AG04450 (cell line): ENCODE results near the gene PPP6R1. TPM values are rescaled to one million over a fixed set of nuclear protein-coding genes. Genes with fewer than 3 reads are reported as not detected.

Experiments
- CTCF ChIA-PET: fragments of 300-600, 350-600 bp; formaldehyde crosslinking; extraction: SDS; loops from one replicate; lab custom pipeline; 2022; ENCODE audit warnings: antibody characterized with exemption, inconsistent platforms; lab: Charles Lee
- POLR2A ChIA-PET: fragments of 350-600 bp; formaldehyde crosslinking; extraction: SDS; loops from one replicate; lab custom pipeline; 2021; ENCODE audit warnings: antibody characterized with exemption, inconsistent platforms; lab: Yijun Ruan, JAX
- DNase-seq: peaks from one replicate; pipeline ENCODE4 v3.0.0-alpha.2; 2011; ENCODE audit warnings: low read depth, low spot score
- H3K27ac ChIP-seq: one replicate; pipeline ENCODE4 v1.5.1; 2012; ENCODE audit warnings: low read depth, low read length, control low read depth
- H3K27me3 ChIP-seq: one replicate; pipeline ENCODE4 v1.6.0; 2012; ENCODE audit warnings: low read length; ENCODE audit not compliant: control insufficient read depth, insufficient read depth
- H3K4me3 ChIP-seq: 2 replicates; pipeline ENCODE4 v1.5.1; 2011; ENCODE audit warnings: mild to moderate bottlenecking, low read depth, low read length, control low read depth
- H3K9me3 ChIP-seq: 2 replicates; pipeline ENCODE4 v1.5.1; 2012; ENCODE audit warnings: low read length; ENCODE audit not compliant: control insufficient read depth, insufficient read depth
- polyA plus RNA-seq: library from polyadenylated mRNA; depleted of rRNA; stranded (reverse); fragments of >200 nt; gene quantifications from 2 replicates; pipeline ENCODE4 v1.2.3, GENCODE V29; 2011
- TF ChIP-seq, protein P1 (sequence below): IDR thresholded peaks from 2 replicates; pipeline ENCODE4 v1.5.1; 2011; ENCODE audit warnings: low read depth, low read length, control low read depth, inconsistent platforms

Gene PPP6R1
- polyA plus RNA-seq, 1 experiment, result 24.5 TPM

DNA sequence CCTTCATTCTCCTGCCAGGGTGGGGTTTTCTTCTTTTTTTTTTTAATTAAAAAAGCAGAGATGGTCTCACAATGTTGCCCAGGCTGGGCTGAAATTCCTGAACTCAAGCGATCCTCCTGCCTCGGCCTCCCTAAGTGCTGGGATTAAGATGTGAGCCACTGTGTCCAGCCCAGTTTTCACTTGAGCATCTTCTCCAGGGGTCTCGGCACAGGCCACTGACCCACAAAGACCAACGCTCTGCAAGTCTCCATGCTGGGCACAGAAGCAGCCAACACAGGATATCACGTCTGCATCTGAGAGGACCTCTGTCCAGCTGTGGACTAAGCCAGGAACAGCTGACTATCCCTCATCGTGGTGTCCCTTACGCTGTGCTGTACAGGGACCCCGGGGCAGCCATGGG, 20.8 kb downstream of the PPP6R1 start:
- POLR2A ChIA-PET, result no interaction called here
- no peak overlapping the region for H3K4me3 ChIP-seq

DNA sequence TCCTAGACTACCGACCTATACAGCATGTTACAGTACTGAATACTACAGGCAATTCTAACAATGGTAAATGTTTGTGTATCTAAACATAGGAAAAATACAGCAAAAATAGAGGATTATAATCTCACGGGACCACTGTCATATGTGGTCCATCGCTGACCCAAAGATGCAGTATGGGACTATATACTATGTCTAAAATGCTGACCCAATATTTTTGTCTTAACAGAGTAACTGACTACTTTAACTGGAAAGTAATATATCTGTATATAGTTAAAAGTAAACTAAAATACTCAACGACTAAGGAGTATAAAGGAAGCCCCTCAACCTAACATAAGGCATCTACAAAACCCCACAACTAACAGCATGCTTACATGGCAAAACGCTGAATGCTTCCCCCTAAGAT, 25.8 kb downstream of the PPP6R1 start:
- H3K27me3 ChIP-seq, result no peaks in the 10 kb centered on the region
- DNase-seq, result no peak
- TF ChIP-seq, protein P1, sequence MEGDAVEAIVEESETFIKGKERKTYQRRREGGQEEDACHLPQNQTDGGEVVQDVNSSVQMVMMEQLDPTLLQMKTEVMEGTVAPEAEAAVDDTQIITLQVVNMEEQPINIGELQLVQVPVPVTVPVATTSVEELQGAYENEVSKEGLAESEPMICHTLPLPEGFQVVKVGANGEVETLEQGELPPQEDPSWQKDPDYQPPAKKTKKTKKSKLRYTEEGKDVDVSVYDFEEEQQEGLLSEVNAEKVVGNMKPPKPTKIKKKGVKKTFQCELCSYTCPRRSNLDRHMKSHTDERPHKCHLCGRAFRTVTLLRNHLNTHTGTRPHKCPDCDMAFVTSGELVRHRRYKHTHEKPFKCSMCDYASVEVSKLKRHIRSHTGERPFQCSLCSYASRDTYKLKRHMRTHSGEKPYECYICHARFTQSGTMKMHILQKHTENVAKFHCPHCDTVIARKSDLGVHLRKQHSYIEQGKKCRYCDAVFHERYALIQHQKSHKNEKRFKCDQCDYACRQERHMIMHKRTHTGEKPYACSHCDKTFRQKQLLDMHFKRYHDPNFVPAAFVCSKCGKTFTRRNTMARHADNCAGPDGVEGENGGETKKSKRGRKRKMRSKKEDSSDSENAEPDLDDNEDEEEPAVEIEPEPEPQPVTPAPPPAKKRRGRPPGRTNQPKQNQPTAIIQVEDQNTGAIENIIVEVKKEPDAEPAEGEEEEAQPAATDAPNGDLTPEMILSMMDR, result no peak
- H3K9me3 ChIP-seq, result no peaks in the 10 kb centered on the region
- H3K4me3 ChIP-seq, result no peak overlapping the region
- CTCF ChIA-PET, result no interaction called here
- no peak overlapping the region for H3K27ac ChIP-seq
- POLR2A ChIA-PET, result no interaction called here

More for the DNA sequence above, 20.8 kb downstream of the PPP6R1 start:
- Histone ChIP-seq H3K27ac (no peak overlapping the region), H3K9me3 (no peaks in the 10 kb centered on the region), H3K27me3 (no peaks in the 10 kb centered on the region)
- CTCF ChIA-PET, result no interaction called here
- no peak for DNase-seq
- TF ChIP-seq, protein P1, result no peak

DNA sequence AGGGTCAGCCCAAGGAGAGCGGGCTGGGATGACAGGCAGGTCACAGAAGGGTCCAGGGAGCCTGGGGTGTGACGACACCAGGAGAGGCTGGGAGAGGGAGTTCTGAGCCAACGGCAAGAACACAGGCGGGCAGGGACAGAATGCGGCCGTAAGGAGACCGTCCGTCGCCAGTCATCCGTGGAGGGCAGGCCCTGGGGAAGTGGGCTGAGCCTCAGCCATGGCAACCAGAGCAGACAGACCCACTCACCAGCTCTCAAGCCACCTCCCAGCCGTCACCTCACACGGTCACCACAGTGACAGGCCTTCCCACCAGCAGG, 26.6 kb downstream of the PPP6R1 start:
- Histone ChIP-seq H3K27ac (no peak overlapping the region), H3K4me3 (no peak overlapping the region), H3K27me3 (no peaks in the 10 kb centered on the region), H3K9me3 (no peaks in the 10 kb centered on the region)
- DNase-seq, result no peak
- CTCF ChIA-PET, result no interaction called here
- TF ChIP-seq, protein P1, result no peak
- POLR2A ChIA-PET, result no interaction called here

DNA sequence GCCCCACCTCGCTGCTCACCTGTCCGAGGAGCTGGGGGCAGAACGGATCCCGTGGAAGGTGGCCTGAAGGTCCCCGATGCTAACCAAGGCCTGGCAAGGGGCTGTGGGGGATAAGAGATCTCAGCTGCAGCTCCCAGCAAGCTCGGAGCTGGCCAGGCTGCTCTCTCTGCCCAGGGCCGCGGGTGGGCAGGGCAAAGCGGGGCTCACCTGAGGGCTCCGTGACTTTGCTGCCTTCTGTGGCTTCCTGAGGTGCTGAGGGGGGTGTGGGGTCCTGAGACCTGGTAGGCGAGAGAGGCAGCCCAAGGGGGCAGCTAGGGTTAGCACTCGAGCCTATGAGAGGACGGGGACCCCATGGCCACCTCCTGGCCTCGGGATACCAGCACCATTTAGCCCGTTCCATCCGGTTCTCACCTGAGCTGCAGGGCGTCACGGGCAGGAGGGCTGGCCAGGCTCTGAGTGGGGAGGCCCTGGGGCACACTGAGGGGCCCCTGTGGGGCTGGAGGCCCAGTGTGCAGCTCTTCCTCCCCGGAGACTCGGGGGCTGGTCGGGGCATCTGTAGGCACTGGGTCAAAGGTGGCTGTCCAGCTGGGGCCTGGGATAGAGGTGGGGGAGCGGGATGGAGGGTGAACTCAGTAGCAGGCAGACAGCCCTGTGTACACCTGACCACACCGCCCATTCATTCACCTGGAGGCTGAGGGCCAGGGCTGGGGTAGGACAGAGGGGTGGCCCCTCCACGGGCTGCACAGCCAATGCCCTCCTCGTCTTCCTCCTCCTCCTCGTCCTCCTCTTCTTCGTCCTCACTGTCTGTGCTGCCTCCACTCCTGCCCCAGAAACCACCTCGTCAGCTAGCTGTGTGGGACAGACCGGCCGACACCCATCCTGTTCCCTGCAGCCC, 27.2 kb downstream of the PPP6R1 start:
- no peak overlapping the region for H3K4me3 ChIP-seq
- H3K27me3 ChIP-seq, result no peaks in the 10 kb centered on the region
- no peak for DNase-seq
- H3K27ac ChIP-seq, result no peak overlapping the region
- no peaks in the 10 kb centered on the region for H3K9me3 ChIP-seq
- ChIA-PET POLR2A (no interaction called here), CTCF (no interaction called here)
- TF ChIP-seq, protein P1, result no peak

DNA sequence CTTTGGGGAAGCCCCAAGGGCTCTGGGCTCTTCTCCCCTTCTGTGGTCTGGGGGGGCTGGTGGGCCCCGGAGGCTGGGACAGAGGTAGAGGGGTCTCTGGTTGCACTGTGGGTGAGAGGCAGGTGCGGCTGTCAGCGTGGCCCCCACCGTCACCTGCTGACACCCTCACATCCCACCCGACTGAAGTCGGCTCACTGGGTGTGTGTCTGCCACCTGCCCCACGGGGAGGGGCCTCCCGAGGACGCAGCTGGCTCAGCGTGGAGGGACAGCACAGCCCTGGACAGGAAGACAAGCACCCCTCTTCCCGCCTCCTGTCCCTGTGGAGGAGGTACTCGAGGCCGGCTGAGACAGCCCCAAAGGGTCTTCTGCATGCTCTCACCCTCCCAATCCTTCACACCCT, 28.0 kb downstream of the PPP6R1 start:
- POLR2A ChIA-PET, result no interaction called here
- no peak for DNase-seq
- TF ChIP-seq, protein P1, result no peak
- H3K27me3 ChIP-seq, result no peaks in the 10 kb centered on the region
- H3K4me3 ChIP-seq, result no peak overlapping the region
- CTCF ChIA-PET, result no interaction called here
- no peaks in the 10 kb centered on the region for H3K9me3 ChIP-seq
- H3K27ac ChIP-seq, result no peak overlapping the region
